GM23338 (cell line): ENCODE measurements around the gene GNG12.

Source experiments
- CREB1 ChIP-seq: fragments of 250-450 bp; sonication (Bioruptor Pico); IDR thresholded peaks from 2 replicates; pipeline ENCODE4 v1.5.0; 2020; ENCODE audit warnings: low read depth, mild to moderate bottlenecking, moderate library complexity
- CTCF ChIP-seq, 2 experiments: fragments of 200-600 bp in 1 of 2; sonication (generic) in 1 of 2; conservative IDR thresholded peaks; 2 replicates each; pipeline versions ENCODE4 v1.5.1 to v1.6.1; 2016 to 2017; ENCODE audit warnings: antibody characterized with exemption in 2 of 2, low read depth in 2 of 2, mild to moderate bottlenecking in 2 of 2, moderate library complexity in 1 of 2
- ETS1 ChIP-seq: IDR thresholded peaks from 2 replicates; pipeline ENCODE4 v1.6.1; 2016; ENCODE audit warnings: antibody characterized with exemption
- EZH2 ChIP-seq: fragments of 200-600 bp; sonication (generic); IDR thresholded peaks from one replicate; pipeline ENCODE4 v1.8.0; 2017; ENCODE audit warnings: antibody characterized with exemption, mild to moderate bottlenecking, low read depth; ENCODE audit not compliant: unreplicated experiment
- EZH2phosphoT487 ChIP-seq: fragments of 200-600 bp; sonication (generic); IDR thresholded peaks from one replicate; pipeline ENCODE4 v1.8.1; 2018; ENCODE audit warnings: antibody characterized with exemption; ENCODE audit not compliant: unreplicated experiment
- JUNB ChIP-seq: IDR thresholded peaks from one replicate; pipeline ENCODE4 v1.6.1; 2016; ENCODE audit warnings: antibody characterized with exemption; ENCODE audit not compliant: unreplicated experiment
- NANOG ChIP-seq: IDR thresholded peaks from 2 replicates; pipeline ENCODE4 v1.6.1; 2016; ENCODE audit warnings: antibody characterized with exemption, borderline replicate concordance
- POLR2AphosphoS5 ChIP-seq: IDR thresholded peaks from 2 replicates; pipeline ENCODE4 v1.6.1; 2016; ENCODE audit warnings: antibody characterized with exemption, low read depth
- REST ChIP-seq: IDR thresholded peaks from one replicate; pipeline ENCODE4 v1.6.1; 2018; ENCODE audit warnings: antibody characterized with exemption; ENCODE audit not compliant: unreplicated experiment
- STAT1 ChIP-seq: IDR thresholded peaks from one replicate; pipeline ENCODE4 v1.6.1; 2016; ENCODE audit warnings: antibody characterized with exemption; ENCODE audit not compliant: unreplicated experiment
- ZNF114 ChIP-seq: fragments of 250-450 bp; sonication (Bioruptor Pico); IDR thresholded peaks from 2 replicates; pipeline ENCODE4 v1.5.0; 2020; ENCODE audit warnings: mild to moderate bottlenecking, moderate library complexity
- ZNF331 ChIP-seq: fragments of 250-450 bp; sonication (Bioruptor Pico); IDR thresholded peaks from 2 replicates; pipeline ENCODE4 v1.5.0; 2020; ENCODE audit warnings: low read depth, mild to moderate bottlenecking, moderate library complexity
- ZNF462 ChIP-seq: fragments of 250-450 bp; sonication (Bioruptor Pico); IDR thresholded peaks from 2 replicates; pipeline ENCODE4 v1.5.0; 2020; ENCODE audit warnings: mild to moderate bottlenecking, moderate library complexity

GRCh38 chr1:67869233-67869632 lies 36.0 kb upstream of the GNG12 start:
- TF ChIP-seq CTCF (conservative IDR thresholded peaks at IDR 0.05; ENCODE audit: low read depth in 2 of 2) (no peak), EZH2 (no peak), STAT1 (no peak), REST (no peak), JUNB (no peak), POLR2AphosphoS5 (no peak), EZH2phosphoT487 (no peak), ETS1 (no peak), NANOG (no peak), ZNF331 (CRISPR knock-in tag) (no peak), CREB1 (CRISPR knock-in tag) (no peak), ZNF114 (no peak), ZNF462 (CRISPR knock-in tag) (no peak)
